K562 (cell line): ENCODE measurements around the gene POU2F3. TPM values are rescaled to one million over a fixed set of nuclear protein-coding genes. Genes with fewer than 3 reads are reported as not detected.

Experiments used
- ATF7 ChIP-seq: fragments of 450-650 bp; IDR thresholded peaks from 2 replicates; pipeline ENCODE4 v1.7.1; 2014; ENCODE audit warnings: mild to moderate bottlenecking, moderate library complexity
- CCNT2 ChIP-seq: IDR thresholded peaks from 2 replicates; pipeline ENCODE4 v1.6.1; 2011; ENCODE audit warnings: borderline replicate concordance, low read depth, mild to moderate bottlenecking, moderate library complexity, mixed read lengths, low read length; ENCODE audit not compliant: insufficient read length; ENCODE audit errors: extremely low read depth
- CHAMP1 ChIP-seq: fragments of 450-650 bp; IDR thresholded peaks from 2 replicates; pipeline ENCODE4 v1.6.1; 2016; ENCODE audit warnings: mild to moderate bottlenecking
- CREM ChIP-seq: IDR thresholded peaks from 2 replicates; pipeline ENCODE4 v1.6.1; 2014; ENCODE audit warnings: antibody characterized with exemption, low read depth
- DMBX1 ChIP-seq: fragments of 250-450 bp; sonication (Bioruptor Pico); IDR thresholded peaks from 2 replicates; pipeline ENCODE4 v1.8.0; 2022; ENCODE audit warnings: inconsistent platforms, mild to moderate bottlenecking, moderate library complexity, borderline replicate concordance
- GABPB1 ChIP-seq: sonication (generic); formaldehyde crosslinking; IDR thresholded peaks from 2 replicates; pipeline ENCODE4 v1.8.0; 2022; ENCODE audit warnings: mild to moderate bottlenecking, missing genetic modification reagents
- MTA2 ChIP-seq: fragments of 450-650 bp; IDR thresholded peaks from 2 replicates; pipeline ENCODE4 v1.6.1; 2016; ENCODE audit warnings: low read depth
- POLR2G ChIP-seq: fragments of 200-400 bp; formaldehyde crosslinking; IDR thresholded peaks from 2 replicates; pipeline ENCODE4 v1.6.1; 2017; ENCODE audit warnings: low read depth, mild to moderate bottlenecking, antibody characterized with exemption, low read length, moderate library complexity
- RB1 ChIP-seq: fragments of 450-650 bp; IDR thresholded peaks from 2 replicates; pipeline ENCODE4 v1.6.1; 2017; ENCODE audit warnings: low read depth, mild to moderate bottlenecking
- SMAD4 ChIP-seq: fragments of 250-450 bp; sonication (Bioruptor Pico); conservative IDR thresholded peaks from 2 replicates; pipeline ENCODE4 v1.8.0; 2021; ENCODE audit warnings: inconsistent platforms, mild to moderate bottlenecking, moderate library complexity
- ZNF121 ChIP-seq: sonication (generic); formaldehyde crosslinking; conservative IDR thresholded peaks from 2 replicates; pipeline ENCODE4 v1.8.0; 2022; ENCODE audit warnings: missing genetic modification reagents
- ZNF766 ChIP-seq: fragments of 200-800 bp; sonication (Bioruptor generic); conservative IDR thresholded peaks from 2 replicates; pipeline ENCODE4 v1.6.1; 2016; ENCODE audit warnings: missing genetic modification characterization, missing compliant biosample characterization
- ZNF830 ChIP-seq: fragments of 250-450 bp; sonication (Bioruptor Pico); IDR thresholded peaks from 2 replicates; pipeline ENCODE4 v1.5.0; 2021; ENCODE audit warnings: mild to moderate bottlenecking
- polyA plus RNA-seq, 8 experiments: library from polyadenylated mRNA; depleted of rRNA in 4 of 8; stranded (reverse) in 5 of 8; unstranded in 3 of 8; fragments of >200 nt; fragmentation: Nextera tagmentation in 2 of 8; fragmentation: Illumina TruSeq in 1 of 8; extraction: Ambion mirVana in 2 of 8; extraction: Trizol in 1 of 8; gene quantifications; 2 replicates each; pipeline versions ENCODE4 v1.2.1 to v1.2.3, GENCODE V29; 2011 to 2014; ENCODE audit warnings: inconsistent platforms in 1 of 8, missing spikeins in 1 of 8
- total RNA-seq, 7 experiments: library from RNA; depleted of rRNA in 6 of 7; stranded (reverse); fragments of >200 nt in 6 of 7; fragmentation: Illumina TruSeq in 2 of 7; extraction: Trizol in 2 of 7; gene quantifications; 2 replicates each; pipeline versions ENCODE4 v1.2.1 to v1.2.3, GENCODE V29; 2011 to 2021; ENCODE audit warnings: low replicate concordance in 1 of 7
- TF ChIP-seq, protein P1 (sequence below): sonication (generic); formaldehyde crosslinking; IDR thresholded peaks from 2 replicates; pipeline ENCODE4 v1.8.1; 2023; ENCODE audit warnings: missing genetic modification reagents, mild to moderate bottlenecking, borderline replicate concordance
- TF ChIP-seq, protein P2 (sequence below), 3 experiments: fragments of 200-800 bp in 1 of 3; fragments of 250-450 bp in 1 of 3; fragments of 450-650 bp in 1 of 3; sonication (Bioruptor Pico) in 1 of 3; sonication (Bioruptor generic) in 1 of 3; formaldehyde crosslinking in 1 of 3; IDR thresholded peaks; 2 replicates each; pipeline versions ENCODE4 v1.6.1 to v1.8.0; 2016 to 2022; ENCODE audit warnings: mild to moderate bottlenecking in 2 of 3, missing genetic modification characterization in 2 of 3, missing compliant biosample characterization in 1 of 3, moderate library complexity in 1 of 3

Gene POU2F3
- total and polyA plus RNA-seq, 9 of the 15 experiments (the other 6 are each of a cell fraction or from before 2014, with no cell fraction given) = not detected

DNA sequence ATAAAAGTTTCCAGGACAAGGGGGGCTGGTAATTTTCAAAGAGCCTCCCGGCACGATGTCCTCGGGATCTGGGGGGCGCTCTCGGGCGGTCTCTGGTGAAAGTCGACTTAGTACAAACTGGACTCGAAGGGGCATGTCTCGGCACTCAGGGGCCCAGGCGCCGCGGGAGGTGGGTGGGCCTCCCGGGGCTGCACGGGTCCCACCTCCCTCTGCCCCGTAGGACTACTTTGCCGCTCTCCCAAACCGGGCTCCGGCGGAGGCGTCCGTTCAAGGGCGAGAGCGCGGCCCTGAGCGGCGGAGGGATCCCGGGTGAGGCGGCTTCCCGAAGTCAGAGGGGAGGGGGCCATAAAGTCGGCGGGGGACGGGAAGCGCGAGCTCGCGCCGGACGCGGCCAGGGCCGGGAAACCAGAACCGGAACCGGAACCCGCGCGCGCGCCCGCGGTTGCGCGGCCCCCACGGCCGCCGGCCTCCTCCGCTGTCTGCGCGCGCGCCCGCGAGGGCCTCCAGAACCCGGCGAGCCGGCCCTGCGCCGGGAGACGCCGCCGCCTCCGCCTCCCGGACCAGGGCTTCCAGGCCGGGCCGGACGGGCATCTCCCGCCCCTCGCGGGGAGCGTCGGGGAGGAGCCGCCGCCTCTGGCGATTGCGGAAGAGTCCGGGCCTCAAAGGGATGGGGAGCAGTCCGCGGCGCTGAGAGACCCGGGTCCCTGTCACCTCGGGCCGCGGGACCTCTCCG lies 96.1 kb downstream of the POU2F3 start, which contains the start of gene ARHGEF12 (continued):
- TF ChIP-seq, protein P1, sequence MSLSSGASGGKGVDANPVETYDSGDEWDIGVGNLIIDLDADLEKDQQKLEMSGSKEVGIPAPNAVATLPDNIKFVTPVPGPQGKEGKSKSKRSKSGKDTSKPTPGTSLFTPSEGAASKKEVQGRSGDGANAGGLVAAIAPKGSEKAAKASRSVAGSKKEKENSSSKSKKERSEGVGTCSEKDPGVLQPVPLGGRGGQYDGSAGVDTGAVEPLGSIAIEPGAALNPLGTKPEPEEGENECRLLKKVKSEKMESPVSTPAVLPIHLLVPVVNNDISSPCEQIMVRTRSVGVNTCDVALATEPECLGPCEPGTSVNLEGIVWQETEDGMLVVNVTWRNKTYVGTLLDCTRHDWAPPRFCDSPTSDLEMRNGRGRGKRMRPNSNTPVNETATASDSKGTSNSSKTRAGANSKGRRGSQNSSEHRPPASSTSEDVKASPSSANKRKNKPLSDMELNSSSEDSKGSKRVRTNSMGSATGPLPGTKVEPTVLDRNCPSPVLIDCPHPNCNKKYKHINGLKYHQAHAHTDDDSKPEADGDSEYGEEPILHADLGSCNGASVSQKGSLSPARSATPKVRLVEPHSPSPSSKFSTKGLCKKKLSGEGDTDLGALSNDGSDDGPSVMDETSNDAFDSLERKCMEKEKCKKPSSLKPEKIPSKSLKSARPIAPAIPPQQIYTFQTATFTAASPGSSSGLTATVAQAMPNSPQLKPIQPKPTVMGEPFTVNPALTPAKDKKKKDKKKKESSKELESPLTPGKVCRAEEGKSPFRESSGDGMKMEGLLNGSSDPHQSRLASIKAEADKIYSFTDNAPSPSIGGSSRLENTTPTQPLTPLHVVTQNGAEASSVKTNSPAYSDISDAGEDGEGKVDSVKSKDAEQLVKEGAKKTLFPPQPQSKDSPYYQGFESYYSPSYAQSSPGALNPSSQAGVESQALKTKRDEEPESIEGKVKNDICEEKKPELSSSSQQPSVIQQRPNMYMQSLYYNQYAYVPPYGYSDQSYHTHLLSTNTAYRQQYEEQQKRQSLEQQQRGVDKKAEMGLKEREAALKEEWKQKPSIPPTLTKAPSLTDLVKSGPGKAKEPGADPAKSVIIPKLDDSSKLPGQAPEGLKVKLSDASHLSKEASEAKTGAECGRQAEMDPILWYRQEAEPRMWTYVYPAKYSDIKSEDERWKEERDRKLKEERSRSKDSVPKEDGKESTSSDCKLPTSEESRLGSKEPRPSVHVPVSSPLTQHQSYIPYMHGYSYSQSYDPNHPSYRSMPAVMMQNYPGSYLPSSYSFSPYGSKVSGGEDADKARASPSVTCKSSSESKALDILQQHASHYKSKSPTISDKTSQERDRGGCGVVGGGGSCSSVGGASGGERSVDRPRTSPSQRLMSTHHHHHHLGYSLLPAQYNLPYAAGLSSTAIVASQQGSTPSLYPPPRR = no peak
- TF ChIP-seq CHAMP1 (peak; percentile 98), CCNT2 (peak; percentile 91), ZNF830 (CRISPR knock-in tag) (0 out of 2 replicates have a peak, but pooled peaks have one; percentile 57), CREM (peak; percentile 65; the same call in 1 of the 2 replicates), MTA2 (0 out of 2 replicates have a peak, but pooled peaks have one; percentile 34), ZNF121 (CRISPR knock-in tag) (no peak), SMAD4 (CRISPR knock-in tag) (peak; percentile 90), RB1 (peak; percentile 93), DMBX1 (CRISPR knock-in tag) (peak; percentile 85), ZNF766 (peak; percentile 92), ATF7 (peak; percentile 70), POLR2G (peak; percentile 89), GABPB1 (CRISPR knock-in tag) (peak; percentile 68)
- TF ChIP-seq, protein P2, sequence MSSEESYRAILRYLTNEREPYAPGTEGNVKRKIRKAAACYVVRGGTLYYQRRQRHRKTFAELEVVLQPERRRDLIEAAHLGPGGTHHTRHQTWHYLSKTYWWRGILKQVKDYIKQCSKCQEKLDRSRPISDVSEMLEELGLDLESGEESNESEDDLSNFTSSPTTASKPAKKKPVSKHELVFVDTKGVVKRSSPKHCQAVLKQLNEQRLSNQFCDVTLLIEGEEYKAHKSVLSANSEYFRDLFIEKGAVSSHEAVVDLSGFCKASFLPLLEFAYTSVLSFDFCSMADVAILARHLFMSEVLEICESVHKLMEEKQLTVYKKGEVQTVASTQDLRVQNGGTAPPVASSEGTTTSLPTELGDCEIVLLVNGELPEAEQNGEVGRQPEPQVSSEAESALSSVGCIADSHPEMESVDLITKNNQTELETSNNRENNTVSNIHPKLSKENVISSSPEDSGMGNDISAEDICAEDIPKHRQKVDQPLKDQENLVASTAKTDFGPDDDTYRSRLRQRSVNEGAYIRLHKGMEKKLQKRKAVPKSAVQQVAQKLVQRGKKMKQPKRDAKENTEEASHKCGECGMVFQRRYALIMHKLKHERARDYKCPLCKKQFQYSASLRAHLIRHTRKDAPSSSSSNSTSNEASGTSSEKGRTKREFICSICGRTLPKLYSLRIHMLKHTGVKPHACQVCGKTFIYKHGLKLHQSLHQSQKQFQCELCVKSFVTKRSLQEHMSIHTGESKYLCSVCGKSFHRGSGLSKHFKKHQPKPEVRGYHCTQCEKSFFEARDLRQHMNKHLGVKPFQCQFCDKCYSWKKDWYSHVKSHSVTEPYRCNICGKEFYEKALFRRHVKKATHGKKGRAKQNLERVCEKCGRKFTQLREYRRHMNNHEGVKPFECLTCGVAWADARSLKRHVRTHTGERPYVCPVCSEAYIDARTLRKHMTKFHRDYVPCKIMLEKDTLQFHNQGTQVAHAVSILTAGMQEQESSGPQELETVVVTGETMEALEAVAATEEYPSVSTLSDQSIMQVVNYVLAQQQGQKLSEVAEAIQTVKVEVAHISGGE (CRISPR knock-in tag; IDR thresholded peaks at IDR 0.05) = peak in 2 of 3 experiments; percentile 65 to 93; a peak in 3 of 6 replicates
